Thyroid gland (tissue), 4 donors: Measurements from ENCODE around the gene LRMDA.

ENCODE experiments used
- POLR2A ChIP-seq, 2 donors: fragments of 450-650 bp; IDR thresholded peaks; one replicate each; pipeline ENCODE4 v1.6.1; 2017; ENCODE audit warnings: antibody characterized with exemption in 2 of 2, mild to moderate bottlenecking in 2 of 2, moderate library complexity in 1 of 2
- TF ChIP-seq, protein P1 (sequence below), 6 experiments: fragments of 200-600 bp in 3 of 6; fragments of 450-650 bp in 3 of 6; sonication (generic) in 3 of 6; IDR thresholded peaks; one replicate each; pipeline ENCODE4 v1.5.1; 2016 to 2019; ENCODE audit warnings: antibody characterized with exemption in 6 of 6, mild to moderate bottlenecking in 2 of 6, inconsistent platforms in 1 of 6, moderate library complexity in 1 of 6

DNA sequence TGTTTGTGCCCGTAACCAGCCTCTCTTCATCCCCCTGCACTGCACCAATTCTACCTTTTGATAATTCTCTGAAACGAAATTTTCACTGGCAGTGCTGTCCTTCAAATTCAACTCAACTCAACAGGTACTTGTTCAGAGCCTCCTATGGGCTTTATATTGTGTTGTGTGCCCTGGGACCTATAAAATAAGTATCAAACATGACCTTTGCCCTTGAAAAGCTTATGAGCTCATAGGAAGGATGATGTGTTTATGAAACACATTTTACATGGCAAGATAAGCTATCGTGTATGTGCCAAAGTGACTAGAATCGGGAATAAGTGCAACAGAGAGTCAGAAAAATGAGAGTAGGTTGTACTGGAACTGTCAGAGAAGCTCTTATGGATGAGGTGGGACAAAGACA is 923.5 kb downstream of the LRMDA start:
- no peak for TF ChIP-seq POLR2A (IDR thresholded peaks at IDR 0.05)
- TF ChIP-seq, protein P1, sequence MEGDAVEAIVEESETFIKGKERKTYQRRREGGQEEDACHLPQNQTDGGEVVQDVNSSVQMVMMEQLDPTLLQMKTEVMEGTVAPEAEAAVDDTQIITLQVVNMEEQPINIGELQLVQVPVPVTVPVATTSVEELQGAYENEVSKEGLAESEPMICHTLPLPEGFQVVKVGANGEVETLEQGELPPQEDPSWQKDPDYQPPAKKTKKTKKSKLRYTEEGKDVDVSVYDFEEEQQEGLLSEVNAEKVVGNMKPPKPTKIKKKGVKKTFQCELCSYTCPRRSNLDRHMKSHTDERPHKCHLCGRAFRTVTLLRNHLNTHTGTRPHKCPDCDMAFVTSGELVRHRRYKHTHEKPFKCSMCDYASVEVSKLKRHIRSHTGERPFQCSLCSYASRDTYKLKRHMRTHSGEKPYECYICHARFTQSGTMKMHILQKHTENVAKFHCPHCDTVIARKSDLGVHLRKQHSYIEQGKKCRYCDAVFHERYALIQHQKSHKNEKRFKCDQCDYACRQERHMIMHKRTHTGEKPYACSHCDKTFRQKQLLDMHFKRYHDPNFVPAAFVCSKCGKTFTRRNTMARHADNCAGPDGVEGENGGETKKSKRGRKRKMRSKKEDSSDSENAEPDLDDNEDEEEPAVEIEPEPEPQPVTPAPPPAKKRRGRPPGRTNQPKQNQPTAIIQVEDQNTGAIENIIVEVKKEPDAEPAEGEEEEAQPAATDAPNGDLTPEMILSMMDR (IDR thresholded peaks at IDR 0.05), result no peak
